Prostate gland (tissue), 2 donors: ENCODE results near the gene VWF.

ENCODE experiments used
- POLR2A ChIP-seq: fragments of 450-650 bp; IDR thresholded peaks from one replicate; pipeline ENCODE4 v1.6.1; 2016; ENCODE audit warnings: antibody characterized with exemption, mild to moderate bottlenecking
- TF ChIP-seq, protein P1 (sequence below), 4 experiments: fragments of 200-600 bp in 2 of 4; fragments of 450-650 bp in 2 of 4; sonication (generic) in 2 of 4; IDR thresholded peaks; 1 replicate in 3 of 4; 2 replicates in 1 of 4; pipeline ENCODE4 v1.5.1; 2016 to 2019; ENCODE audit warnings: antibody characterized with exemption in 4 of 4, mild to moderate bottlenecking in 2 of 4, moderate library complexity in 2 of 4

GRCh38 chr12:5913387-5913786 lies 211.1 kb downstream of the VWF start:
- TF ChIP-seq, protein P1, sequence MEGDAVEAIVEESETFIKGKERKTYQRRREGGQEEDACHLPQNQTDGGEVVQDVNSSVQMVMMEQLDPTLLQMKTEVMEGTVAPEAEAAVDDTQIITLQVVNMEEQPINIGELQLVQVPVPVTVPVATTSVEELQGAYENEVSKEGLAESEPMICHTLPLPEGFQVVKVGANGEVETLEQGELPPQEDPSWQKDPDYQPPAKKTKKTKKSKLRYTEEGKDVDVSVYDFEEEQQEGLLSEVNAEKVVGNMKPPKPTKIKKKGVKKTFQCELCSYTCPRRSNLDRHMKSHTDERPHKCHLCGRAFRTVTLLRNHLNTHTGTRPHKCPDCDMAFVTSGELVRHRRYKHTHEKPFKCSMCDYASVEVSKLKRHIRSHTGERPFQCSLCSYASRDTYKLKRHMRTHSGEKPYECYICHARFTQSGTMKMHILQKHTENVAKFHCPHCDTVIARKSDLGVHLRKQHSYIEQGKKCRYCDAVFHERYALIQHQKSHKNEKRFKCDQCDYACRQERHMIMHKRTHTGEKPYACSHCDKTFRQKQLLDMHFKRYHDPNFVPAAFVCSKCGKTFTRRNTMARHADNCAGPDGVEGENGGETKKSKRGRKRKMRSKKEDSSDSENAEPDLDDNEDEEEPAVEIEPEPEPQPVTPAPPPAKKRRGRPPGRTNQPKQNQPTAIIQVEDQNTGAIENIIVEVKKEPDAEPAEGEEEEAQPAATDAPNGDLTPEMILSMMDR (IDR thresholded peaks at IDR 0.05), result no peak
- no peak for TF ChIP-seq POLR2A
